Hepatocyte (in vitro differentiated cells): ENCODE measurements around the gene RTN4R.

Experiments
- CTCF ChIP-seq: fragments of 200-600 bp; sonication (generic); IDR thresholded peaks from 2 replicates; pipeline ENCODE4 v1.5.1; 2016; ENCODE audit warnings: antibody characterized with exemption, mild to moderate bottlenecking; ENCODE audit not compliant: poor library complexity
- EZH2 ChIP-seq: fragments of 200-600 bp; sonication (generic); IDR thresholded peaks from 2 replicates; pipeline ENCODE4 v1.6.1; 2016; ENCODE audit warnings: antibody characterized with exemption, mild to moderate bottlenecking, borderline replicate concordance
- EZH2phosphoT487 ChIP-seq: fragments of 200-600 bp; sonication (generic); IDR thresholded peaks from one replicate; pipeline ENCODE4 v1.6.1; 2018; ENCODE audit warnings: antibody characterized with exemption, mild to moderate bottlenecking, low read depth, moderate library complexity; ENCODE audit not compliant: unreplicated experiment, severe bottlenecking

DNA sequence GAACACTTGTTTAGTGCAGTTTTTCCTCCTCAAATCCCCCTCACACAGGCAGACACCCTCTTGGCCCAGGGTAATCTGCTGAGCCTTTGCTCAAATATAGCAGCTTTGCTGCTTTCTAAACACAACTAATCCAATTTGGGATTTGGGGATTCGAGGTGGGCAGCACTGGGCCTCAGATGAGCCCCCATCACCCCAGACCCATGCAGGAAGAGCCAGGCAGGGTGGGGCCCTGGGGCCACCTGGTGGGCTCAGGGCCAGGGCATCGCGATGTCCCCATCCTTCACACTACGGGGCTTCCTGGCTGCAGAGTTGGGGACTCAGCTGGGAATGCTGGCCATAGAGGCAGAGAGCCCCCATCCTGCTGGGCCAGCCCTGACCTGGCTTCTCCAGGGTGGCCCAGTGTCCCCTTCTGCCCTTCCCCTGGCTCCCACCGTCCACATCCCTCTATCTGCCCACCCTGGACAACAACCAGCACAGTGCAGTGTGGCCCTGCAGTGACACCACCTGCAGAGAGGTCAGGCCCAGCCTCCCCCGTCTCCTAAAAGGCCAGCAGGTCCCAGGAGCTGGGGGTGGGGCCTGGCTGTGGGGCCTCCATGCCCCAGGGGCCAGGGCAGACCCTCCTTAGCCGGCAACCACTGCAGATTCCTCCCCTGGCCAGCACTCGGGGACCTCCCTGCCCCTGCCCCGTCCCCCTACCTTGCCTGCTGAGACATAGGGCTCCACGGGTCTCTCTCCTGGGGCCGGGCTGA is 60.7 kb downstream of the RTN4R start:
- no peak for TF ChIP-seq CTCF
- TF ChIP-seq EZH2phosphoT487 = no peak
- TF ChIP-seq EZH2 = no peak
